NCI-H2081 (cell line): ENCODE measurements around the gene AMMECR1L.
"Not testable (repeated sequence)": the region's sequence is repeated elsewhere in the genome, so short reads cannot be mapped to it uniquely, and the experiment has no call there.

Experiments used
- DNase-seq, 2 experiments: peaks; one replicate each; lab custom pipeline; 2025; lab: John Stamatoyannopoulos, UW

Gene AMMECR1L

DNA sequence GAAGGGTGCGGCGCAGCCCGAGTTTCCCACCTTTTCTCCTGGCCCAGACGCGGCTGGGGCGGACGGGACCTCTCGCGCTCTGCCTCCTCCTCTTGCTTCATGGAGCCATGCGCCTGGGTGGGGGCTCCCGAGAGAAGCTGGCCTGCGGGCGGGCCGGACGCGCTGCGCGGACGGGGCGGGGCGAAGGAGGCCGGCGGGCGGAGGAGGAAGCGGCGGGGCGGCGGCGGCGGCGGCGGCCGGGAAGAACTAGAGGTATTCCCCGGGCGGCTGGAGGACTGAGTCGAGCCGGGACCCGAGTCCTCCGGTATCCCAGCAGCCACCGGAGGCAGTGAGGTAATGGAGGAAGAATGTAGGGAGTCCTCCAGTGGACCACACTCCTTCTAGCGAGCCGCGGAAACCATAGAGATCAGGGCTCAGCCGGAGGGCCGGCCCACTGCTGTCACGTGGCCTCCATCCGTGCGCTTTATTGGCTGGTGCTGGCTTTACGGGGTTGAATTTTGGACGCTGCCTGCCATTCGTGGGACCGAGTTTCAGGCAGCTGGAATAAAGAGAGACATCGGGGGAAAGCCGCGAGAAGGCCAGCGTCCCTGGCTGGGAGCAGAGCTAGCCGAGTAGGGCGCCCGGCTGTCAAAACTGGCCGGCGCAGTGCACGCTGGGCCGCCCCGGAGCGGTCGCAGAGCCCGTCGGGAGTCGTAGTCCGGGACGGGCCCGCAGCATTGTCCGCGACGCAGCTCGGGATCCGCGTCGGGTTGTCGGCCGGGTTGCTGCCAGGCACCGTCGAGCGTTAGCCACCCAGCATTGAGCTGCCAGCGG lies at the start of gene AMMECR1L:
AMMECR1L (minus strand) TSS at position 177 of the 813 bp plus-strand sequence. CDS start 11,722 bp downstream, outside the sequence.
- peak; percentile 5 to 64 for DNase-seq

DNA sequence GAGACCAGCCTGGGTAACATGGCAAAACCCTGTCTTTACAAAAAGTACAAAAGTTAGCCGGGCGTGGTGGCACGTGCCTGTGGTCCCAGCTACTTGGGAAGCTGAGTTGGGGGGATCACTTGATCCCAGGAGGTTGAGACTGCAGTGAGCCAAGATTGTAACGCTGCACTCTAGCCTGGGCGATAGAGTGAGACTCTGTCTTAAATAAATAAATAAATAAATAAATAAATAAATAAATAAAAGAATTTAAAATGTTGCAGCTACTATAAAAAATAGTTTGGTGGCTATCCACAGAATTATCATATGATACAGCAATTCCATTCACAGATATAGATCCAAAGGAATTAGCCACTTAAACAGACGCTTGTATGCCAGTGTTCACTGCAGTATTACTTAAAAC lies 49.6 kb upstream of the AMMECR1L start:
- no peak for DNase-seq

DNA sequence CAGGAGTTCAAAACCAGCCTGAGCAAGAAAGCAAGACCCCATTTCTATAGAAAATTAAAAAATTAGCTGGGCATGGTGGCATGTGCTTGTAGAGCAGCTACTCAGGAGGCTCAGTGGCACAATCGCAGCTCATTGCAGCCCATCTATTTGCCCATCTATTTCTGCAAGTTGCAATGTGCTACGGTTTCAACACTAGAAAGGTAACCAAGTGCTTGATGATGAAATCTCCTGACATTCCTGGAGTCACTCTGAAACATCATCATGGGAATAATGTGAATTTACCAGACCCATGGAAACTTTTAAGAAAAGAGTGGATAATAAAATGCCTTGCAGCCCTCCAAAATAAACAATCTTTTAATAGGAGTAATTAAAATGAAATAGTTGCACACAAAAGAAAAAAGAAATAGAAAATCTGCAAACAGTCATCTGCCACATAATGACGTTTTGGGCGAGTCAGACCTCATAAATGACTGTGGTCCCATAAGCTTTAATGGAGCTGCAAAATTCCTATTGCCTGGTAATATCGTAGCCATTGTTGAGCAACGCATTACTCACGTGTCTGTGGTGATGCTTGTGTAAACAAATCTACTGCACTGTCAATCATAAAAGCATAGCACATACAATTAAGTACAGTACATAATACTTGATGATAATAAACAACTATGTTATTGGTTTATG lies 46.6 kb upstream of the AMMECR1L start:
- DNase-seq = no peak

- DNase-seq = no peak
Measured at GRCh38 chr2:127929449-127929848, 43.7 kb upstream of the AMMECR1L start.

- no peak for DNase-seq
Measured at GRCh38 chr2:127927384-127927783, 41.6 kb upstream of the AMMECR1L start.

- DNase-seq = no peak
Measured at GRCh38 chr2:127917916-127918315, 32.2 kb upstream of the AMMECR1L start.

- no peak for DNase-seq
Measured at GRCh38 chr2:127913808-127914457, 28.2 kb upstream of the AMMECR1L start.

GRCh38 chr2:127911737-127912136 lies 26.0 kb upstream of the AMMECR1L start:
- DNase-seq = no peak

DNA sequence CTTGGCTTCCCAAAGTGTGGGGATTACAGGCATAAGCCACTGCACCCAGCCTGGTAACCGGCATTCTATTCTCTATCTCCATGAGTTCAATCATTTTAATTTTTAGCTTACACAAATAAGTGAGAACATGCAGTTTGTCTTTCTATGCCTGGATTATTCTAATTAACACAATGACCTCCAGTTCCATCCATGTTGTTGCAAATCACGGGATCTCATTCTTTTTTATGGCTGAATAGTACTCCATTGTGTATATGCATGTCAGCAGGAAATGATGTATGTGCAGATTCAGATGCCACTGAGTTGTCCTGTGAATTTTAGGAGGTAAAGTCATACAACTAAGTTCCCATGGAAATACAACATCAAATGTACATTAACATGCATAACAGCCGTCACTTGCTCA lies 24.7 kb upstream of the AMMECR1L start:
- no peak for DNase-seq

- DNase-seq = no peak
Measured at GRCh38 chr2:127909019-127909418, 23.3 kb upstream of the AMMECR1L start.

- not testable (repeated sequence) for DNase-seq
Measured at GRCh38 chr2:127907733-127908400, 22.1 kb upstream of the AMMECR1L start.

GRCh38 chr2:127906206-127906926 lies 20.6 kb upstream of the AMMECR1L start:
- no peak for DNase-seq

- no peak for DNase-seq
Measured at GRCh38 chr2:127901339-127902056, 15.7 kb upstream of the AMMECR1L start.

DNA sequence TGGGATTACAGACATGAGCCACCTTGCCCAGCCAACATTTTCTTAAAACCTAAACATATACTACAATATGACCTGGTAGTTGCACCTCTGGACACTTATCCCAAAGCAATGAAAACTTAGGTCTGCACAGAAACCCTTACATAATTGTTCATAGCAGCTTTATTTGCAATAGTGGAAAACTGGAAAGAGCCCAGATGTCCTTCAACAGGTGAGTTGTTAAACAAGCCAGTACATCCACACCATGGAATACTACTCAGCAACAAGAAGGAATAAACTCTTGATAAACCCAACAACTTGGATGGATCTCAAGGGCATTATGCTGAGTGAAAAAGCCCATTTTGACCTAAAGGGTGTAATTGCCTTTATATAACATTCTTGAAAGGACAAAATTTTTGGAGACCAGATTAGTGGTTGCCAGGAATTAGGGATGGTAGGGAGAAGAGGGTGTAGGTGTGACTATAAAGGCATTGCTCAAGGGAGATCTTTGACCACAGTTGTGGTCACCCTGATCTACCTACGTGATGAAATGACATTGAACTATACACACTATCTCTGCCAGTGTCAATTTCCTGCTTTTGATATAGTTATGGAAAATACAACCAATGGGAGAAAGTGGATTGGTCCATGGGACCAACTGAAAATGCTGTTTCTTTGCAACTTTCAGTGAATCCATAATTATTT lies 11.9 kb upstream of the AMMECR1L start:
- no peak for DNase-seq

GRCh38 chr2:127893494-127893893 lies 7.7 kb upstream of the AMMECR1L start:
- DNase-seq = no peak

GRCh38 chr2:127893033-127893432 lies 7.3 kb upstream of the AMMECR1L start:
- DNase-seq = no peak

- DNase-seq = no peak
Measured at GRCh38 chr2:127891811-127892210, 6.1 kb upstream of the AMMECR1L start.

- not testable (repeated sequence) for DNase-seq
Measured at GRCh38 chr2:127890756-127891155, 5.0 kb upstream of the AMMECR1L start.

DNA sequence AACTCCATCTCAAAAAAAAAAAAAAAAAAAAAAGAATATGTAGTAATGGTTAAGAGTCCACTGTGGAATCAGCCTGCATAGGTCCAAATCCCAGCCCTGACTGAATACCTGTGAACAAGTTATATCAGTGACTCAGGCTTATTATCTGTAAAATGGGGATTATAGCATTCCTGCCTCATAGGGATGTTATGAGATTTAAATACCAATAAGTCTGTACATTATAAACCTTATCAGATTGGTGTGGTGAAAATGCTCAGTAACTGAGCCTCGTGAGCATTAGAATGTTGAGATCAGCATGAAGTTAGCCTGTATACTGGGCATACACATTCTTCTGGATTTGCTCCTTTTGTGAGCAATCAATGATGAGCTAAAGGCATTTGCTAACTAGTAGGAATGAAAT lies 3.0 kb upstream of the AMMECR1L start:
- no peak for DNase-seq

- no peak for DNase-seq
Measured at GRCh38 chr2:127887776-127888130, 2.0 kb upstream of the AMMECR1L start.
